Skeletal muscle tissue (tissue), 4 donors: Measurements from ENCODE around the gene USPL1. TPM values are rescaled to one million over a fixed set of nuclear protein-coding genes. Genes with fewer than 3 reads are reported as not detected.
"Not testable (repeated sequence)": the region's sequence is repeated elsewhere in the genome, so short reads cannot be mapped to it uniquely, and the experiment has no call there.

Source experiments
- H3K27ac ChIP-seq: one replicate; pipeline ENCODE4 v1.7.0; 2013; ENCODE audit warnings: mild to moderate bottlenecking, low read depth, low read length, inconsistent platforms
- H3K27me3 ChIP-seq, 3 donors: one replicate each; pipeline ENCODE4 v1.7.0; 2013; ENCODE audit warnings: low read length in 3 of 3; ENCODE audit not compliant: control insufficient read depth in 3 of 3, insufficient read depth in 3 of 3
- H3K36me3 ChIP-seq, 3 donors: one replicate each; pipeline ENCODE4 v1.7.0; 2013; ENCODE audit warnings: low read length in 3 of 3; ENCODE audit not compliant: control insufficient read depth in 3 of 3, insufficient read depth in 3 of 3
- H3K4me1 ChIP-seq, 3 donors: one replicate each; pipeline ENCODE4 v1.7.0; 2013; ENCODE audit warnings: low read length in 3 of 3, mild to moderate bottlenecking in 3 of 3; ENCODE audit not compliant: control insufficient read depth in 3 of 3, insufficient read depth in 3 of 3
- H3K4me3 ChIP-seq, 3 donors: one replicate each; pipeline ENCODE4 v1.7.0; 2013; ENCODE audit warnings: low read length in 3 of 3
- H3K9ac ChIP-seq, 3 donors: one replicate each; pipeline ENCODE4 v1.7.0; 2013; ENCODE audit warnings: low read length in 3 of 3, mild to moderate bottlenecking in 3 of 3, moderate library complexity in 2 of 3, low read depth in 1 of 3
- H3K9me3 ChIP-seq, 3 donors: one replicate each; pipeline ENCODE4 v1.7.0; 2013; ENCODE audit warnings: low read length in 3 of 3; ENCODE audit not compliant: control insufficient read depth in 3 of 3
- total RNA-seq: library from RNA; depleted of rRNA; stranded (reverse); fragments of >200 nt; gene quantifications from one replicate; pipeline ENCODE4 v1.2.3, GENCODE V29; 2014
- donor health status: Osteomylitis.

USPL1 gene
- total RNA-seq, 1 donor from 2014 or later: 16.2 TPM

DNA sequence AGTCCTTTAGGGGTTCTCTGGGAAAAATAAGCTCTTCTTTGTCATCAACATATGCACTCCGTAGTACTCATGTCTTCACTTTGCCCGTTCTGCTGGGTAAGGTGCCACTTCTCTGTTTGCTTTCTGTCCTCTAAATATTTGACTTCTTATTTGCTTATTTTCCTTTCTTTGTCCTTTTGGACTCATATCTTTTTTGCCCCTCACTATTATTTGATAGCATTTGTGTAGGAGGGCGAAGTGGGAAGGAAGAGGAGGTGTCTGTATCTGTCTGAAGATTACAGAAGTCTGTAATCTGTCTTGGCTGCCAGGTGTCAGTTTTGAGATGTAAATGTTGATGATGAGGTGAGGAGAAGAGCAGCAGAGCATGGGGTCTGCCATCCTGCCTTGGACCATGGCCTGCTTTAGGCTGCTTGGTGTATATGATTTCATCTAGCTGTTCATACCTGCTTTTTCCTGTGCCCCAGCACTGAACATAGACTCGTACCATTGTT, 30.8 kb downstream of the USPL1 start:
- H3K27ac ChIP-seq: no peak overlapping the region
- H3K9me3 ChIP-seq: no peaks in the 10 kb centered on the region
- no peak overlapping the region for H3K9ac ChIP-seq
- H3K27me3 ChIP-seq: no peaks in the 10 kb centered on the region
- H3K4me3 ChIP-seq: no peak overlapping the region
- peaks cover 12 to 36% (median 34%) of the 10 kb centered on the region in 3 donors for H3K36me3 ChIP-seq
- peaks cover 0 to 2% (median 0%) of the 10 kb centered on the region in 3 donors for H3K4me1 ChIP-seq

- not testable (repeated sequence) for H3K4me3 ChIP-seq, H3K9ac ChIP-seq, H3K27me3 ChIP-seq, H3K9me3 ChIP-seq, H3K27ac ChIP-seq, H3K4me1 ChIP-seq
- H3K36me3 ChIP-seq: peaks cover 12 to 38% (median 33%) of the 10 kb centered on the region in 3 donors
Measured at GRCh38 chr13:30651648-30652047, 33.9 kb downstream of the USPL1 start.

GRCh38 chr13:30652746-30653386, 35.1 kb downstream of the USPL1 start:
- Histone ChIP-seq H3K27me3 (no peaks in the 10 kb centered on the region), H3K9me3 (no peaks in the 10 kb centered on the region), H3K9ac (no peak overlapping the region), H3K4me3 (no peak overlapping the region), H3K36me3 (peaks cover 11 to 34% (median 32%) of the 10 kb centered on the region in 3 donors), H3K27ac (no peak overlapping the region), H3K4me1 (peaks cover 0 to 2% (median 0%) of the 10 kb centered on the region in 3 donors)

DNA sequence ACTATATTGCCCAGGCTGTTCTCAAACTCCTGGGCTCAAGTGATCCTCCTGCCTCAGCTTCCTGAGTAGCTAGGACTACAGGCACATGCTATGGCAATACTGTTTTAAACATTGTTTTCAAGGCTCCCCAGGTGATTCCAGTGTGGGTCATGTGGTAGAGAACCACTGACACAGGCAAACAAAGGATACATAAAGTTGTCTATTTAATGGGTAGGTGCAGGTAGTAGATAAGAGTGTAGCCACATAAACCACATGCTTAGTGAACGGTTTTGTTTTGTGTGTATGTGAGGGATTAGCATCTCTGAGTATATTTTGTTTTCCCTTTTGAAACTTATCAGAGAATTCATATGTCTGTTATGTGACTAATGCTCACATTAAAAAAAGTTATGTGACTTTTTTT, 36.7 kb downstream of the USPL1 start:
- no peak overlapping the region for H3K4me3 ChIP-seq
- no peaks in the 10 kb centered on the region for H3K9me3 ChIP-seq
- H3K36me3 ChIP-seq: peaks cover 5 to 33% (median 28%) of the 10 kb centered on the region in 3 donors

GRCh38 chr13:30656178-30656577, 38.5 kb downstream of the USPL1 start:
- H3K9ac ChIP-seq: no peak overlapping the region
- peaks cover 5 to 28% (median 25%) of the 10 kb centered on the region in 3 donors for H3K36me3 ChIP-seq
- peaks cover 7 to 8% (median 7%) of the 10 kb centered on the region in 3 donors for H3K4me1 ChIP-seq

More for the DNA sequence above, 36.7 kb downstream of the USPL1 start:
- Histone ChIP-seq H3K4me1 (peaks cover 0 to 2% (median 0%) of the 10 kb centered on the region in 3 donors), H3K27me3 (no peaks in the 10 kb centered on the region), H3K27ac (no peak overlapping the region), H3K9ac (no peak overlapping the region)

GRCh38 chr13:30659980-30660379, 42.3 kb downstream of the USPL1 start:
- Histone ChIP-seq H3K4me3 (no peak overlapping the region), H3K36me3 (peaks cover 3 to 23% (median 17%) of the 10 kb centered on the region in 3 donors), H3K9ac (peak overlapping the region in 1 of 3 donors; percentile 46)

More at GRCh38 chr13:30656178-30656577, 38.5 kb downstream of the USPL1 start:
- Histone ChIP-seq H3K9me3 (no peaks in the 10 kb centered on the region), H3K27me3 (no peaks in the 10 kb centered on the region), H3K27ac (no peak overlapping the region), H3K4me3 (no peak overlapping the region)

GRCh38 chr13:30660796-30661195, 43.1 kb downstream of the USPL1 start:
- Histone ChIP-seq H3K9me3 (no peaks in the 10 kb centered on the region), H3K9ac (no peak overlapping the region), H3K27me3 (no peaks in the 10 kb centered on the region), H3K4me1 (peaks cover 5 to 8% (median 7%) of the 10 kb centered on the region in 3 donors), H3K27ac (no peak overlapping the region), H3K36me3 (peaks cover 3 to 23% (median 17%) of the 10 kb centered on the region in 3 donors), H3K4me3 (no peak overlapping the region)

More at GRCh38 chr13:30659980-30660379, 42.3 kb downstream of the USPL1 start:
- H3K27ac ChIP-seq: no peak overlapping the region
- no peaks in the 10 kb centered on the region for H3K9me3 ChIP-seq
- peaks cover 5 to 8% (median 7%) of the 10 kb centered on the region in 3 donors for H3K4me1 ChIP-seq
- H3K27me3 ChIP-seq: no peaks in the 10 kb centered on the region

DNA sequence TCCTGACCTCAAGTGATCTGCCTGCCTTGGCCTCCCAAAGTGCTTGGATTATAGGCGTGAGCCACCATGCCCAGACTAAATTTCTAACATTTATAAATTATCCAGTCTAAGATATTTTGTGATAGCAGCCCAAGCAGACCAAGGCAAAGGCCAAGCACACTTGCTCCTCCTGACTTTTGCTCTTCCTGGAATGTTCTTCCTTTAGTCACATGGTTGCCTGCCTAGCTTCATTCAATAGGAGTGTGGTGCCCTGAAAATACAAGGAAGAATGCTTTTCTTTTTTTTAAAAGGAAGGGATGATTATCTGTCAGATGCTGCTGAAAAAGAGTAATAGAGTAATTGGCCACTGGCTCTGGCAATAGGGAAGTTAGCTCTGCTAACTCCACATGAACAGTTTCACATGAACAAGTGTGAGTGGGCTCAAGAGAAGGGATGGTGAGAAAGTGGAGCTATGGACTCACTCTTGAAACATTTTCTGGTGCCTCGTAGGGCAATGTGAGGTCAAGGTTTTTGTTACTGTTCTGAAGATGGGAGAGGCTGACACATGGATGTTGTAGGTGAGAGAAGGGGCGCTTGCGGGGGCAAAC, 47.1 kb downstream of the USPL1 start:
- Histone ChIP-seq H3K9ac (no peak overlapping the region), H3K27me3 (no peaks in the 10 kb centered on the region), H3K4me1 (peaks cover 2 to 6% (median 5%) of the 10 kb centered on the region in 3 donors), H3K9me3 (no peaks in the 10 kb centered on the region), H3K36me3 (no peaks in the 10 kb centered on the region), H3K4me3 (no peak overlapping the region), H3K27ac (no peak overlapping the region)

DNA sequence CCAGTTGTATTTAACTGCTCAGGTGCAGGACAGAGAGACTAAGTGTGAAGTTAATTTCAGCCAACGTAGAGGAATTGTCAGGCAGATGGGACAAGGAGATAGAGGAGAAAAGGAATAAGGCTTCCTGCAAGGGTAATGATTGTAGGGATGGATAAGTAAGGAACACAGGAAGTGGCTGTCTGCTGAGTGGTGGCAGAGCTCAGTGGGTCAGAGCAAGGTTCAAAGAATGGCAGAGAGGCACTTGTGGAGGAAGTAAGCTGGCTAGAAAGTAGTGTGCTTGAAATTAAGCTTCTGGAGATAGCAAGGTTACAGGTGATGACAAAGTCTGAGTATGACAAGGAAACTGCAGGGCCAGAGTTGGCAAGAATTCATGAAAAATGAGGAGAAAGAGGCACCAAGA, 47.9 kb downstream of the USPL1 start:
- Histone ChIP-seq H3K4me3 (no peak overlapping the region), H3K4me1 (no peaks in the 10 kb centered on the region), H3K27me3 (no peaks in the 10 kb centered on the region), H3K36me3 (no peaks in the 10 kb centered on the region), H3K9ac (no peak overlapping the region), H3K27ac (no peak overlapping the region), H3K9me3 (no peaks in the 10 kb centered on the region)

DNA sequence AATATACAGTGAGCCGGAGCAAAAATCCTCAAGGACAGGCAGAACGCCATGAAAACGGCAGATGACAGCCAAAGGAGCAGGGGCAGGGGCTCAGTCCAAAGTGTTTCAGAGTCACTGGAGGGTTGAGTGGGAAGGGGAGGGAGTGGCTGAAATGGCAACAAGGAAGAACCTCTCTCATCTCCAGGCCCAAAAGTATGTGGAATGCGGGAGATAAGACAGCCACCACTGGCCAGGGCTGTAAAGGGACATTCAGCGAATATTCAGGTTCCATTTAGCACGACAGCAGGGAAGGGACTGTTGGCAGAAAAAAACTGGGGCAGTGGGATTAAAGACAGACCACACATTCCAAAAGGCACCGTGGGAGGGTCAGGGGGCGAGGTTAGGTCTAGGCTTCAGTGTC, 48.4 kb downstream of the USPL1 start:
- no peak overlapping the region for H3K9ac ChIP-seq
- no peaks in the 10 kb centered on the region for H3K9me3 ChIP-seq
- H3K36me3 ChIP-seq: no peaks in the 10 kb centered on the region
- no peak overlapping the region for H3K27ac ChIP-seq
- no peaks in the 10 kb centered on the region for H3K27me3 ChIP-seq
- H3K4me3 ChIP-seq: no peak overlapping the region
- H3K4me1 ChIP-seq: no peaks in the 10 kb centered on the region
